Chondrocyte (in vitro differentiated cells): ENCODE data around the gene LGALS8. TPM values are rescaled to one million over a fixed set of nuclear protein-coding genes. Genes with fewer than 3 reads are reported as not detected.
"Not testable (repeated sequence)": the region's sequence is repeated elsewhere in the genome, so short reads cannot be mapped to it uniquely, and the experiment has no call there.

Source experiments
- DNase-seq: peaks from one replicate; pipeline ENCODE4 v3.0.0; 2021; ENCODE audit warnings: mixed read lengths, low spot score
- H3K27ac Mint-ChIP-seq: one replicate; pipeline ENCODE4 v1.8.0; 2021; ENCODE audit warnings: mild to moderate bottlenecking, moderate library complexity, mixed read lengths; ENCODE audit not compliant: unreplicated experiment
- H3K27me3 Mint-ChIP-seq: 2 replicates; pipeline ENCODE4 v1.8.0; 2021; ENCODE audit warnings: low read depth, mixed read lengths
- H3K36me3 Mint-ChIP-seq: 2 replicates; pipeline ENCODE4 v1.8.0; 2021; ENCODE audit warnings: low read depth, mixed read lengths
- H3K4me1 Mint-ChIP-seq: 2 replicates; pipeline ENCODE4 v1.8.0; 2021; ENCODE audit warnings: low read depth, mild to moderate bottlenecking, mixed read lengths
- H3K4me3 Mint-ChIP-seq: one replicate; pipeline ENCODE4 v1.8.0; 2021; ENCODE audit warnings: mild to moderate bottlenecking, moderate library complexity, mixed read lengths; ENCODE audit not compliant: unreplicated experiment
- H3K9me3 Mint-ChIP-seq: 2 replicates; pipeline ENCODE4 v1.8.0; 2021; ENCODE audit warnings: low read depth, mixed read lengths
- total RNA-seq: library from RNA; stranded (reverse); gene quantifications from 3 replicates; pipeline ENCODE4 v1.2.1, GENCODE V29; 2021
- TF ChIP-seq, protein P1 (sequence below): fragments of 200-600 bp; sonication (generic); IDR thresholded peaks from 2 replicates; pipeline ENCODE4 v1.5.0; 2021; ENCODE audit warnings: antibody characterized with exemption, mild to moderate bottlenecking, moderate library complexity

The LGALS8 gene
- total RNA-seq, 1 donor from 2014 or later = 37.8 TPM

DNA sequence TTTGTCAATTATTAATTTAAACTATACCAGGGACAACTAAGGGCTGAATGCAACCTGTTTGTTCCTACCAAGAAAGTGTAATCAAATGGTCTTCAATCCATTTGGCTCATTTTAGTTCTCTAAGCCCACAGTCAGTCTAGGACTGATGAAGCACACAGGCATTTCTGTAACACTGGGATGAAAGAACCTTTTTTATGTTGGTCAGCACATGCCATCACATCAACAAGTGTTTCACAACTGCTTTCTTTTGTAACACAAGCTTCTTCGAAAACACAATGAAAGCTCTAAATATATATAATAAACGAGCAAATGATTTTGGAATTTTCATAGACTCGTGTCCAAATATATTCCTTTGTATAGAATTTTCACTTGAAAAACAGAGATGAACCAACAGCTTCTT, 51.7 kb downstream of the LGALS8 start:
- H3K9me3 Mint-ChIP-seq = no peaks in the 10 kb centered on the region
- H3K36me3 Mint-ChIP-seq = peaks cover 33% of the 10 kb centered on the region
- H3K4me1 Mint-ChIP-seq = peaks cover 3% of the 10 kb centered on the region
- no peak overlapping the region for H3K27ac Mint-ChIP-seq
- no peak overlapping the region for H3K4me3 Mint-ChIP-seq
- no peak for DNase-seq
- TF ChIP-seq, protein P1, sequence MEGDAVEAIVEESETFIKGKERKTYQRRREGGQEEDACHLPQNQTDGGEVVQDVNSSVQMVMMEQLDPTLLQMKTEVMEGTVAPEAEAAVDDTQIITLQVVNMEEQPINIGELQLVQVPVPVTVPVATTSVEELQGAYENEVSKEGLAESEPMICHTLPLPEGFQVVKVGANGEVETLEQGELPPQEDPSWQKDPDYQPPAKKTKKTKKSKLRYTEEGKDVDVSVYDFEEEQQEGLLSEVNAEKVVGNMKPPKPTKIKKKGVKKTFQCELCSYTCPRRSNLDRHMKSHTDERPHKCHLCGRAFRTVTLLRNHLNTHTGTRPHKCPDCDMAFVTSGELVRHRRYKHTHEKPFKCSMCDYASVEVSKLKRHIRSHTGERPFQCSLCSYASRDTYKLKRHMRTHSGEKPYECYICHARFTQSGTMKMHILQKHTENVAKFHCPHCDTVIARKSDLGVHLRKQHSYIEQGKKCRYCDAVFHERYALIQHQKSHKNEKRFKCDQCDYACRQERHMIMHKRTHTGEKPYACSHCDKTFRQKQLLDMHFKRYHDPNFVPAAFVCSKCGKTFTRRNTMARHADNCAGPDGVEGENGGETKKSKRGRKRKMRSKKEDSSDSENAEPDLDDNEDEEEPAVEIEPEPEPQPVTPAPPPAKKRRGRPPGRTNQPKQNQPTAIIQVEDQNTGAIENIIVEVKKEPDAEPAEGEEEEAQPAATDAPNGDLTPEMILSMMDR = no peak
- H3K27me3 Mint-ChIP-seq = no peaks in the 10 kb centered on the region

DNA sequence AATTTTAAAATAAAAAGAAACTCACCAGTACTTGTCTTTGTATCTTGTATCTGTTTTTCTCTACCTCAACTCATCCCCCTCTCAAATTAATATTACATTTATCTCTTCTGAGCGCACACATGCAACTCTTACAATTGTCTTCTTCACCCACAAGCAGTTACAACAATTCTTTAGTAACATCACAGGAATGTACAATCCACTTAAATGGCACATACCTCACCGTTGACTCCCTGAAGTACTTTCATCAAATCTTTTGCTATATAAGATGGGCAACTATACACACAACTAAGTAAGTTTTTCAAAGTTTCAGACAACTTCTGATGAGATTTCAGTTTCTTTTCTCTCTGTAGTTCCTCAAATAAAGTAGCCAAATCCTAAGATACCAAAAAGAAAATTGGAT, 52.2 kb downstream of the LGALS8 start:
- H3K27me3 Mint-ChIP-seq = no peaks in the 10 kb centered on the region

DNA sequence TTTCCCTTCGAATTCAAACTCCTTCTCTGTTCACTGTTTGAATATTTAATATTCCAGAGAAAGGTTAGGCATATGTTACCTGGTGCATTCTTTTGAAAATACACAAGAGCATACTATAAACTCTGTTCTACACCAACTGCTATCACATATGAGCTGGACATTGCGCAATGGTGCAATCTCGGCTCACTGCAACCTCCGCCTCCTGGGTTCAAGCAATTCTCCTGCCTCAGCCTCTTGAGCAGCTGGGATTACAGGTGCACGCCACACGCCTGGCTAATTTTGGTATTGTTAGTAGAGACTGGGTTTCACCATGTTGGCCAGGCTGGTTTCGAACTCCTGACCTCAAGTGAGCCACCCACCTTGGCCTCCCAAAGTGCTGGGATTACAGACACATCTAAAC, 53.3 kb downstream of the LGALS8 start:
- H3K9me3 Mint-ChIP-seq, H3K4me1 Mint-ChIP-seq, H3K27me3 Mint-ChIP-seq, H3K27ac Mint-ChIP-seq, H3K4me3 Mint-ChIP-seq, DNase-seq: not testable (repeated sequence)
- peaks cover 38% of the 10 kb centered on the region for H3K36me3 Mint-ChIP-seq

More for the DNA sequence above, 52.2 kb downstream of the LGALS8 start:
- no peak for DNase-seq
- Mint-ChIP-seq H3K9me3 (no peaks in the 10 kb centered on the region), H3K4me3 (no peak overlapping the region), H3K36me3 (peaks cover 34% of the 10 kb centered on the region), H3K4me1 (peaks cover 3% of the 10 kb centered on the region), H3K27ac (no peak overlapping the region)
- TF ChIP-seq, protein P1 = no peak

DNA sequence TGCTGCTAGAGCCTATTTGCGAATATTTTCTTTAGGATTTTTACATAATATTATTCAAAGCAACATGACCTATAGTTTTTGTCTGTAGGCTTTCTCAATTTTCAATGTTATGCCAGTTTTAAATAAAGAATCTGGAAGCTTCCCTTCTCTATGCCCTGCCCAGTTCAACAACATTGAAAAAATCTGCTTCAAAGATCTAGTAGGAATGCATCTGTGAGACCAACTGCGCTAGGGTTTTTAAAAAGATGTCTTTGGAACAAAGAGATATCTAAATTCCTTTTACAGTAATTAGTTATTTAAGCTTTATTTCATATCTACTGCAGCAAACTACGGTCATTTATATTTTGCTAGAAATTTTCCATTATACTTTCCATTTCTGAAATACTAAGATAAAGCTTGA, 54.9 kb downstream of the LGALS8 start:
- TF ChIP-seq, protein P1 = no peak
- Mint-ChIP-seq H3K4me1 (peaks cover 3% of the 10 kb centered on the region), H3K27me3 (no peaks in the 10 kb centered on the region), H3K36me3 (peaks cover 33% of the 10 kb centered on the region), H3K9me3 (no peaks in the 10 kb centered on the region), H3K4me3 (no peak overlapping the region), H3K27ac (no peak overlapping the region)
- no peak for DNase-seq

DNA sequence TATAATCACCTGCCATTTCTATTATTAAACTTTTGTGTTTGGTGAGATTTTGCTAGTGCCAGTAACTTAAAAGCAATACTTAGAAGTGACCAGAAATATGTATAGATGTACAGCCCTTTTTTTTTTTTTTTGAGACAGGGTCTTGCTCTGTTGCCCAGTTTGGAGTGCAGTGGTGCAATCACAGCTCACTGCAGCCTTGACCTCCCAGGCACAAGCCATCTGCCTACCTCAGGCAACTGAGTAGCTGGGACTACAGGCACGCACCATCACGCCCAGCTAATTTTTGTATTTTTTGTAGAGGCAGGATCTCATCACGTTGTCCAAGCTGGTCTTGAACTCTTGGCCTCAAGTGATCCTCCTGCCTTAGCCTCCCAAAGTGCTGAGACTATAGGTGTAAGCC, 56.6 kb downstream of the LGALS8 start:
- H3K9me3 Mint-ChIP-seq, H3K4me3 Mint-ChIP-seq, DNase-seq, H3K27me3 Mint-ChIP-seq, H3K27ac Mint-ChIP-seq, H3K4me1 Mint-ChIP-seq: not testable (repeated sequence)
- peaks cover 38% of the 10 kb centered on the region for H3K36me3 Mint-ChIP-seq

DNA sequence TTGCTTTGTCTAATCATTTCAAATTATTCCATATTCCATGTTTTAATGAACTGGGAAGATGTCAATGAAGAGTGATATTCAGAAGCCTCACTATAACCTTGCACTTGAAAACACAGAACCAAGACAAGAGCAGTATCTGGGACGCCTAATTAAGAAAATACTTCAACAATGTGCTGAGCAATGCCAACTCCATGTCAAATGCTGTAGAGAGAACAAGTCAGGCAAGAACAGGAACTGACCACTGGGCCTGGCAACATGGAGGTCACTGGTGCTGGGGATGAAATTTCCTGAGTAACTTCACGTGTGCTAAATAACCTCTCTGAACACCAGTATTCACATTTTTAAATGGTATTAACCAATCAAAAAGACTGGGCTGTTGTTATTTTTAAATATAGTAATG, 57.7 kb downstream of the LGALS8 start:
- no peak for DNase-seq
- Mint-ChIP-seq H3K4me3 (no peak overlapping the region), H3K27me3 (no peaks in the 10 kb centered on the region), H3K9me3 (no peaks in the 10 kb centered on the region), H3K4me1 (no peaks in the 10 kb centered on the region), H3K36me3 (peaks cover 34% of the 10 kb centered on the region), H3K27ac (no peak overlapping the region)
- TF ChIP-seq, protein P1 = no peak
